Neural cell (in vitro differentiated cells): ENCODE data around the gene NRROS.

Source experiments
- EP300 ChIP-seq: fragments of 450-650 bp; conservative IDR thresholded peaks from 2 replicates; pipeline ENCODE4 v1.6.1; 2014; ENCODE audit warnings: antibody characterized with exemption, mild to moderate bottlenecking, moderate library complexity; ENCODE audit not compliant: poor library complexity, severe bottlenecking
- MXI1 ChIP-seq: fragments of 450-650 bp; conservative IDR thresholded peaks from 2 replicates; pipeline ENCODE4 v1.6.1; 2014; ENCODE audit warnings: antibody characterized with exemption, mild to moderate bottlenecking; ENCODE audit not compliant: poor library complexity, severe bottlenecking
- POLR2AphosphoS5 ChIP-seq: IDR thresholded peaks from 2 replicates; pipeline ENCODE4 v1.6.1; 2012
- RAD21 ChIP-seq: fragments of 450-650 bp; conservative IDR thresholded peaks from 2 replicates; pipeline ENCODE4 v1.6.1; 2014; ENCODE audit warnings: antibody characterized with exemption, mild to moderate bottlenecking, moderate library complexity
- SMC3 ChIP-seq: fragments of 450-650 bp; conservative IDR thresholded peaks from 2 replicates; pipeline ENCODE4 v1.6.1; 2014; ENCODE audit warnings: antibody characterized with exemption, mild to moderate bottlenecking, moderate library complexity; ENCODE audit not compliant: poor library complexity
- TAF1 ChIP-seq: IDR thresholded peaks from 2 replicates; pipeline ENCODE4 v1.6.1; 2012; ENCODE audit warnings: low read depth
- TF ChIP-seq, protein P1 (sequence below): IDR thresholded peaks from 2 replicates; pipeline ENCODE4 v1.6.1; 2012; ENCODE audit warnings: borderline replicate concordance
- TF ChIP-seq, protein P2 (sequence below): fragments of 450-650 bp; IDR thresholded peaks from 2 replicates; pipeline ENCODE4 v1.5.1; 2014; ENCODE audit warnings: antibody characterized with exemption, mild to moderate bottlenecking, moderate library complexity; ENCODE audit not compliant: poor library complexity, severe bottlenecking

DNA sequence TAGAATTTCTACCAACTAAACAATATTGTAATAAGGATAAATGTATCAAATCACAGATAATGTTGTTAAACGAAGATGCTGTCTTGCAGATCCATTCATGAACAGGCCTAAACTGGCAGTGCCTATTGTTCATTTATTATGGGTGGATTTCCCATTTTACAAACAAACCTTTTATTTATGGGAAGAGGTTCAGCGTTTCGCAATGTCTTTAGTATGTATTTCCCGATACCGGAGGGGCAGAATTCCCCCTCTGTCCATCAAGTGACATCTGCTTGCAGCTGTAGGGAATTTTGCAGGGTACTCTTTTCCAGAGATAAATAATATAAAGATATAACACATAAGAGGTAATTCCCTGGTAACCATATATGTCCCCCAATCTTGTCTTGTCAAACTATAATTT, 66.8 kb downstream of the NRROS start:
- TF ChIP-seq, protein P1, sequence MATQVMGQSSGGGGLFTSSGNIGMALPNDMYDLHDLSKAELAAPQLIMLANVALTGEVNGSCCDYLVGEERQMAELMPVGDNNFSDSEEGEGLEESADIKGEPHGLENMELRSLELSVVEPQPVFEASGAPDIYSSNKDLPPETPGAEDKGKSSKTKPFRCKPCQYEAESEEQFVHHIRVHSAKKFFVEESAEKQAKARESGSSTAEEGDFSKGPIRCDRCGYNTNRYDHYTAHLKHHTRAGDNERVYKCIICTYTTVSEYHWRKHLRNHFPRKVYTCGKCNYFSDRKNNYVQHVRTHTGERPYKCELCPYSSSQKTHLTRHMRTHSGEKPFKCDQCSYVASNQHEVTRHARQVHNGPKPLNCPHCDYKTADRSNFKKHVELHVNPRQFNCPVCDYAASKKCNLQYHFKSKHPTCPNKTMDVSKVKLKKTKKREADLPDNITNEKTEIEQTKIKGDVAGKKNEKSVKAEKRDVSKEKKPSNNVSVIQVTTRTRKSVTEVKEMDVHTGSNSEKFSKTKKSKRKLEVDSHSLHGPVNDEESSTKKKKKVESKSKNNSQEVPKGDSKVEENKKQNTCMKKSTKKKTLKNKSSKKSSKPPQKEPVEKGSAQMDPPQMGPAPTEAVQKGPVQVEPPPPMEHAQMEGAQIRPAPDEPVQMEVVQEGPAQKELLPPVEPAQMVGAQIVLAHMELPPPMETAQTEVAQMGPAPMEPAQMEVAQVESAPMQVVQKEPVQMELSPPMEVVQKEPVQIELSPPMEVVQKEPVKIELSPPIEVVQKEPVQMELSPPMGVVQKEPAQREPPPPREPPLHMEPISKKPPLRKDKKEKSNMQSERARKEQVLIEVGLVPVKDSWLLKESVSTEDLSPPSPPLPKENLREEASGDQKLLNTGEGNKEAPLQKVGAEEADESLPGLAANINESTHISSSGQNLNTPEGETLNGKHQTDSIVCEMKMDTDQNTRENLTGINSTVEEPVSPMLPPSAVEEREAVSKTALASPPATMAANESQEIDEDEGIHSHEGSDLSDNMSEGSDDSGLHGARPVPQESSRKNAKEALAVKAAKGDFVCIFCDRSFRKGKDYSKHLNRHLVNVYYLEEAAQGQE = no peak
- TF ChIP-seq, protein P2, sequence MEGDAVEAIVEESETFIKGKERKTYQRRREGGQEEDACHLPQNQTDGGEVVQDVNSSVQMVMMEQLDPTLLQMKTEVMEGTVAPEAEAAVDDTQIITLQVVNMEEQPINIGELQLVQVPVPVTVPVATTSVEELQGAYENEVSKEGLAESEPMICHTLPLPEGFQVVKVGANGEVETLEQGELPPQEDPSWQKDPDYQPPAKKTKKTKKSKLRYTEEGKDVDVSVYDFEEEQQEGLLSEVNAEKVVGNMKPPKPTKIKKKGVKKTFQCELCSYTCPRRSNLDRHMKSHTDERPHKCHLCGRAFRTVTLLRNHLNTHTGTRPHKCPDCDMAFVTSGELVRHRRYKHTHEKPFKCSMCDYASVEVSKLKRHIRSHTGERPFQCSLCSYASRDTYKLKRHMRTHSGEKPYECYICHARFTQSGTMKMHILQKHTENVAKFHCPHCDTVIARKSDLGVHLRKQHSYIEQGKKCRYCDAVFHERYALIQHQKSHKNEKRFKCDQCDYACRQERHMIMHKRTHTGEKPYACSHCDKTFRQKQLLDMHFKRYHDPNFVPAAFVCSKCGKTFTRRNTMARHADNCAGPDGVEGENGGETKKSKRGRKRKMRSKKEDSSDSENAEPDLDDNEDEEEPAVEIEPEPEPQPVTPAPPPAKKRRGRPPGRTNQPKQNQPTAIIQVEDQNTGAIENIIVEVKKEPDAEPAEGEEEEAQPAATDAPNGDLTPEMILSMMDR = no peak
- TF ChIP-seq POLR2AphosphoS5 (no peak), SMC3 (no peak), RAD21 (no peak), MXI1 (no peak), TAF1 (no peak), EP300 (no peak)
